ENCODE results near the gene VKORC1. TPM values are rescaled to one million over a fixed set of nuclear protein-coding genes. Genes with fewer than 3 reads are reported as not detected.

Gene VKORC1
- total RNA-seq, 1 experiment from 2014 or later, result 119 TPM

DNA sequence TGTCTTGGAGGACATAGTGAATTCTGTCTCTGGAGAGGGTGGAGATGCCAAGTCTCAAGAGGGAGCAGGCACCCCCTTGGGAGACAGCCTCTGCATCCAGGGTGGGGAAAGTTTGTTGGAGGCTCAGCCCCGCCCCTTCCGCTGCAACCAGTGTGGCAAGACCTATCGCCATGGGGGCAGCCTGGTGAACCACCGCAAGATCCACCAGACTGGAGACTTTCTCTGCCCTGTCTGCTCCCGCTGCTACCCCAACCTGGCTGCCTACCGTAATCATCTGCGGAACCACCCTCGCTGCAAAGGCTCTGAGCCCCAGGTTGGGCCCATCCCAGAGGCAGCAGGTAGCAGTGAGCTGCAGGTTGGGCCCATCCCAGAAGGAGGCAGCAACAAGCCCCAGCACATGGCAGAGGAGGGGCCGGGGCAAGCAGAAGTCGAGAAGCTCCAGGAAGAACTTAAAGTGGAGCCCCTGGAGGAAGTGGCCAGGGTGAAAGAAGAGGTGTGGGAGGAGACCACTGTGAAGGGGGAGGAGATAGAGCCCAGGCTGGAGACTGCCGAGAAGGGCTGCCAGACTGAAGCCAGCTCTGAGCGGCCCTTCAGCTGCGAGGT is 15.2 kb downstream of the VKORC1 start:
- H3K4me1 ChIP-seq (replicated peaks), result peaks cover 9% of the 10 kb centered on the region
- H3K27me3 ChIP-seq (replicated peaks), result no peaks in the 10 kb centered on the region
- H3K36me3 ChIP-seq, result peaks cover 82% of the 10 kb centered on the region
- no peak overlapping the region for H3K27ac ChIP-seq
- no peak overlapping the region for H3K4me3 ChIP-seq
- DNase-seq (ENCODE audit: low read depth in 1 of 2, low spot score in 2 of 2), result no peak
- H3K9me3 ChIP-seq (replicated peaks), result no peaks in the 10 kb centered on the region

DNA sequence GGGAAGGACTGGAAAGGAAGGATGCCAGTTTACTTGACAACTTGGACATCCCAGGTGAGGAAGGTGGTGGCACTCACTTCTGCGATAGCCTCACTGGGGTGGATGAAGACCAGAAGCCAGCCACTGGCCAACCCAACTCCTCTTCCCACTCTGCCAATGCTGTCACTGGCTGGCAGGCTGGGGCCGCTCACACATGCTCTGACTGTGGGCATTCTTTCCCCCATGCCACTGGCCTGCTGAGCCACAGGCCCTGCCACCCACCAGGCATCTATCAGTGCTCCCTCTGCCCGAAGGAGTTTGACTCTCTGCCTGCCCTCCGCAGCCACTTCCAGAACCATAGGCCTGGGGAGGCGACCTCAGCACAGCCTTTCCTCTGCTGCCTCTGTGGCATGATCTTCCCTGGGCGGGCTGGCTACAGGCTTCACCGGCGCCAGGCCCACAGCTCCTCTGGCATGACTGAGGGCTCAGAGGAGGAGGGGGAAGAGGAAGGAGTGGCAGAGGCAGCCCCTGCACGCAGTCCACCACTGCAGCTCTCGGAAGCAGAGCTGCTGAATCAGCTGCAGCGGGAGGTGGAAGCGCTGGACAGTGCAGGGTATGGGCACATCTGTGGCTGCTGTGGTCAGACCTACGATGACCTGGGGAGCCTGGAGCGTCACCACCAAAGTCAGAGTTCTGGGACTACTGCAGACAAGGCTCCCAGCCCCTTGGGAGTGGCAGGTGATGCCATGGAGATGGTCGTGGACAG is 15.8 kb downstream of the VKORC1 start:
- H3K27ac ChIP-seq, result no peak overlapping the region
- H3K4me3 ChIP-seq, result no peak overlapping the region
- H3K36me3 ChIP-seq, result peaks cover 75% of the 10 kb centered on the region
- peaks cover 9% of the 10 kb centered on the region for H3K4me1 ChIP-seq (replicated peaks)
- H3K9me3 ChIP-seq (replicated peaks), result no peaks in the 10 kb centered on the region
- DNase-seq (ENCODE audit: low read depth in 1 of 2, low spot score in 2 of 2), result no peak
- no peaks in the 10 kb centered on the region for H3K27me3 ChIP-seq (replicated peaks)

DNA sequence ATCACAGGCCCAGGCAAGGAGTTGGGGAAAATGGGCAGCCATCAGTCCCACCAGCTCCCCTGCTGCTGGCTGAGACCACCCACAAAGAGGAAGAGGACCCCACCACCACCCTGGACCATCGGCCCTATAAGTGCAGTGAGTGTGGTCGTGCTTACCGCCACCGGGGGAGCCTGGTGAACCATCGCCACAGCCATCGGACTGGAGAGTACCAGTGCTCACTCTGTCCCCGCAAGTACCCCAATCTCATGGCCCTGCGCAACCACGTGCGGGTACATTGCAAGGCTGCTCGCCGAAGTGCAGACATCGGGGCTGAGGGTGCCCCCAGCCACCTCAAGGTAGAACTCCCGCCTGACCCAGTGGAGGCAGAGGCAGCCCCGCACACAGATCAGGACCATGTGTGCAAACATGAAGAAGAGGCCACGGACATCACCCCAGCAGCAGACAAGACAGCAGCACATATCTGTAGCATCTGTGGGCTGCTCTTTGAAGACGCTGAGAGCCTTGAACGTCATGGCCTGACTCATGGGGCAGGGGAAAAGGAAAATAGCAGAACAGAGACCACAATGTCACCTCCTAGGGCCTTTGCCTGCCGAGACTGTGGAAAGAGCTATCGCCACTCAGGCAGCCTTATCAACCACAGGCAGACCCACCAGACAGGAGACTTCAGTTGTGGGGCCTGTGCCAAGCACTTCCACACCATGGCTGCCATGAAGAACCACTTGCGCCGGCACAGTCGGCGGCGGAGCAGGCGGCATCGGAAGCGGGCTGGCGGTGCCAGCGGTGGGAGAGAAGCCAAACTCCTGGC is 16.8 kb downstream of the VKORC1 start:
- H3K27ac ChIP-seq, result no peak overlapping the region
- DNase-seq (ENCODE audit: low read depth in 1 of 2, low spot score in 2 of 2), result no peak
- peaks cover 9% of the 10 kb centered on the region for H3K4me1 ChIP-seq (replicated peaks)
- peaks cover 84% of the 10 kb centered on the region for H3K36me3 ChIP-seq
- no peak overlapping the region for H3K4me3 ChIP-seq
- H3K9me3 ChIP-seq (replicated peaks), result no peaks in the 10 kb centered on the region
- H3K27me3 ChIP-seq (replicated peaks), result no peaks in the 10 kb centered on the region

- Histone ChIP-seq H3K4me1 (replicated peaks) (peaks cover 11% of the 10 kb centered on the region), H3K27me3 (replicated peaks) (no peaks in the 10 kb centered on the region), H3K36me3 (peaks cover 81% of the 10 kb centered on the region), H3K9me3 (replicated peaks) (no peaks in the 10 kb centered on the region), H3K27ac (no peak overlapping the region), H3K4me3 (no peak overlapping the region)
- DNase-seq (ENCODE audit: low read depth in 1 of 2, low spot score in 2 of 2), result no peak
These were observed 17.6 kb downstream of the VKORC1 start for GRCh38 chr16:31077024-31077423.

DNA sequence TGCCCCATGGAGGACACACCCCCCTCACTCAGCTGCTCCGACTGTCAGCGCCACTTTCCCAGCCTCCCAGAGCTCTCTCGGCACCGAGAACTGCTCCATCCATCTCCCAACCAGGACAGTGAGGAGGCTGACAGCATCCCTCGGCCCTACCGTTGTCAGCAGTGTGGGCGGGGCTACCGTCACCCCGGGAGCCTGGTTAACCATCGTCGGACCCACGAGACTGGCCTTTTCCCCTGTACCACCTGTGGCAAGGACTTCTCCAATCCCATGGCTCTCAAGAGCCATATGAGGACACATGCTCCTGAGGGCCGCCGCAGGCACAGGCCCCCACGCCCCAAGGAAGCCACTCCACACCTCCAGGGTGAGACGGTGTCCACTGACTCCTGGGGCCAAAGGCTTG is 18.3 kb downstream of the VKORC1 start:
- Histone ChIP-seq H3K9me3 (replicated peaks) (no peaks in the 10 kb centered on the region), H3K36me3 (peaks cover 76% of the 10 kb centered on the region), H3K27me3 (replicated peaks) (no peaks in the 10 kb centered on the region), H3K27ac (no peak overlapping the region), H3K4me1 (replicated peaks) (peaks cover 17% of the 10 kb centered on the region), H3K4me3 (no peak overlapping the region)
- no peak for DNase-seq (ENCODE audit: low read depth in 1 of 2, low spot score in 2 of 2)

GRCh38 chr16:31074814-31075183 is 19.8 kb downstream of the VKORC1 start:
- Histone ChIP-seq H3K4me3 (peak overlapping the region; percentile 86), H3K4me1 (replicated peaks) (peaks cover 17% of the 10 kb centered on the region), H3K27me3 (replicated peaks) (no peaks in the 10 kb centered on the region), H3K27ac (peak overlapping the region; percentile 80), H3K36me3 (peaks cover 61% of the 10 kb centered on the region), H3K9me3 (replicated peaks) (no peaks in the 10 kb centered on the region)
- no peak for DNase-seq (ENCODE audit: low read depth in 1 of 2, low spot score in 2 of 2)

- Histone ChIP-seq H3K4me3 (peak within 1 kb of the TSS; percentile 86), H3K9me3 (replicated peaks) (no peaks in the 10 kb centered on the region), H3K27me3 (replicated peaks) (no peaks in the 10 kb centered on the region), H3K27ac (peak within 1 kb of the TSS; percentile 80), H3K36me3 (peaks cover 55% of the 10 kb centered on the region), H3K4me1 (replicated peaks) (peaks cover 17% of the 10 kb centered on the region)
- peak; percentile 95 to 99 for DNase-seq (ENCODE audit: low read depth in 1 of 2, low spot score in 2 of 2)
These were observed 20.4 kb downstream of the VKORC1 start, which contains the start of the genes ZNF646 and ZNF668 for GRCh38 chr16:31073970-31074813. Gene ZNF646 (plus strand): TSS chr16:31074422. CDS start chr16:31076325, 1,903 bp downstream. Gene ZNF668 (minus strand): TSS chr16:31074240. CDS start chr16:31064459, 9,781 bp downstream.

- no peaks in the 10 kb centered on the region for H3K9me3 ChIP-seq (replicated peaks)
- peaks cover 46% of the 10 kb centered on the region for H3K36me3 ChIP-seq
- H3K27me3 ChIP-seq (replicated peaks), result no peaks in the 10 kb centered on the region
- peak; percentile 95 to 96 for DNase-seq (ENCODE audit: low read depth in 1 of 2, low spot score in 2 of 2)
- peak overlapping the region; percentile 86 for H3K4me3 ChIP-seq
- peaks cover 17% of the 10 kb centered on the region for H3K4me1 ChIP-seq (replicated peaks)
- peak overlapping the region; percentile 80 for H3K27ac ChIP-seq
These were observed 21.2 kb downstream of the VKORC1 start for GRCh38 chr16:31073142-31073969.

GRCh38 chr16:31072540-31073141 is 22.0 kb downstream of the VKORC1 start:
- DNase-seq (ENCODE audit: low read depth in 1 of 2, low spot score in 2 of 2), result peak in 1 of 2 experiments; percentile 46
- Histone ChIP-seq H3K36me3 (peaks cover 40% of the 10 kb centered on the region), H3K4me1 (replicated peaks) (peaks cover 17% of the 10 kb centered on the region), H3K4me3 (peak overlapping the region; percentile 86), H3K27ac (peak overlapping the region; percentile 80), H3K9me3 (replicated peaks) (no peaks in the 10 kb centered on the region), H3K27me3 (replicated peaks) (no peaks in the 10 kb centered on the region)

- Histone ChIP-seq H3K27ac (no peak overlapping the region), H3K4me3 (peak overlapping the region; percentile 86), H3K27me3 (replicated peaks) (no peaks in the 10 kb centered on the region), H3K9me3 (replicated peaks) (no peaks in the 10 kb centered on the region), H3K4me1 (replicated peaks) (peaks cover 17% of the 10 kb centered on the region), H3K36me3 (peaks cover 35% of the 10 kb centered on the region)
- no peak for DNase-seq (ENCODE audit: low read depth in 1 of 2, low spot score in 2 of 2)
These were observed 22.7 kb downstream of the VKORC1 start for GRCh38 chr16:31071861-31072260.

GRCh38 chr16:31067342-31067741 is 27.3 kb downstream of the VKORC1 start:
- Histone ChIP-seq H3K9me3 (replicated peaks) (no peaks in the 10 kb centered on the region), H3K36me3 (peaks cover 22% of the 10 kb centered on the region), H3K4me1 (replicated peaks) (peaks cover 19% of the 10 kb centered on the region), H3K27me3 (replicated peaks) (no peaks in the 10 kb centered on the region), H3K4me3 (no peak overlapping the region), H3K27ac (no peak overlapping the region)
- DNase-seq (ENCODE audit: low read depth in 1 of 2, low spot score in 2 of 2), result no peak

DNA sequence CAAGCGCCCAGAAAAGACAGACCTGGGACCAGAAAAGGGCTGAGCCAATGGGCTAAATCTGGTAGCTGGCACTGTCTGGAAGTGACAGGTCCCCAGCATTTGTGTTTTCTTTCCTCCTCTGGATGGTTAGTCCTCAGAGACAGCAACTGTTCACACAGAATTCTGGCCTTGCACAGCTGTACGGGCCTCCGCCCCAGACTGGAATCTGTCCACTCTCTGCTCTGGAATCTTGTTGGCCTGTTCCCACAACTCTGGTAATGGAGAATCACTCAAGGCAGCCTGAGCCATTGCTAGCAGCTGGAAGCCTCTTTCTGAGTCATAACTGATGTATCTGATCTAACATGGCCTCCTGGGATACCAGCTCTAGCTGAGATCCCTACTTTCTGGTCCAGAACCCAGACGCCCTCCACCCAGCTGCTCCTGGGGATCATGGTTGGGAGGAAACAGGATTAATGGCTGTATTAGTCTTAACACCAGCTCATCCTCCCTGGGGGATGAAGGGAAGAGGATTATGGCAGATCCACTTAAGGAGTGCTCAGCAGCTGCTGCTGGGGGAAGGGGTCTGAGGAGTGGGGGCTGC is 29.6 kb downstream of the VKORC1 start:
- Histone ChIP-seq H3K9me3 (replicated peaks) (no peaks in the 10 kb centered on the region), H3K27ac (peak overlapping the region; percentile 48), H3K27me3 (replicated peaks) (no peaks in the 10 kb centered on the region), H3K4me3 (no peak overlapping the region), H3K4me1 (replicated peaks) (peaks cover 10% of the 10 kb centered on the region), H3K36me3 (peaks cover 44% of the 10 kb centered on the region)
- DNase-seq (ENCODE audit: low read depth in 1 of 2, low spot score in 2 of 2), result peak; percentile 29 to 56
